ENCODE data around the gene XXYLT1.

The XXYLT1 gene

DNA sequence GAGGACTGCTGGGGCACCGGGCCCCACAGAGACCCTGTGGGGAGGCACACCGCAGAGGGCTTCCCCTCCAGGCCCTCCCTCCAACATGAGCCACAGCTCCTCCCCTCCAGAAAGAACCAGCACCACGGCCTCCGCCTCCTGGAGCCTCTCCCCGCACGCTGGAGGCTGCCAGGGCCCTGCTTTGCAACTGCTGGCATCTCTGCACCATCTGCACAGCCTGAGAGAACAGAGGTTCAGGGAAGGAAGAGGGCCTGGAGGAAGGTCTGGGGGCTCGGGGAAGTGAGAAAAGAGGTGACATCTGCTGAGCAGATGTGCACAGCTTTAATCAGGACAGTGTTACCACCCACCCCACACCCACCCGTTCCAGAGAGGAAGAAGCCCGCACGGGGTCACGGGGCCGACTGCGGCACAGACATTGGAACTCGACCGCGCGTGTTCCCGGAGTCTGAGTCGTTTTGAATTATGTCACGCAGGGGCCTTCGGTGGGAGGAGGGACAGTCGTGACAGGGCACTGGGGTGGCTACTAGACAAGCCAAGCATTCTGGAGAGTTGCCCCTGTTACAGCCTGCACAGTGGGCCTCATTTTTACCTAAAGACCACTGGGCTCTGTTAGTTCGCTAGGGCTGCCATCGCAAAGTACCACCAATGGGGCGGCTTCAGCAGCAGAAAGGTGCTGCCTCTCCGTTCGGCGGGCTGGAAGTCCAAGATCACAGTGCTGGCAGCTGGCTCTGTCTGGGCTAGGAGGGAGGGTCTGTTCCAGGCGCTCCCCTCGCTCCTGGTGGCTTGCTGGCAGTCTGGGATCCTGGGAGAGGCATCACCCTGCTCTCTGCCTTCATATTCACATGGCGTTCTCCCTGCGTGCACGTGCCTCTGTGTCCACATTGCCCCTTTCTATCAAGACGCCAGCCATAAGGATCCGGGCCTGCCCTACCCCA lies 194.8 kb downstream of the XXYLT1 start:
- no peaks in the 10 kb centered on the region for H3K36me3 ChIP-seq (ENCODE audit: control insufficient read depth, insufficient read depth, low read length)
- DNase-seq (ENCODE audit: extremely low read depth, insufficient read length): no peak
- no peaks in the 10 kb centered on the region for H3K27me3 ChIP-seq (replicated peaks; ENCODE audit: control insufficient read depth, insufficient read depth, low read length)
- TF ChIP-seq, protein P1, sequence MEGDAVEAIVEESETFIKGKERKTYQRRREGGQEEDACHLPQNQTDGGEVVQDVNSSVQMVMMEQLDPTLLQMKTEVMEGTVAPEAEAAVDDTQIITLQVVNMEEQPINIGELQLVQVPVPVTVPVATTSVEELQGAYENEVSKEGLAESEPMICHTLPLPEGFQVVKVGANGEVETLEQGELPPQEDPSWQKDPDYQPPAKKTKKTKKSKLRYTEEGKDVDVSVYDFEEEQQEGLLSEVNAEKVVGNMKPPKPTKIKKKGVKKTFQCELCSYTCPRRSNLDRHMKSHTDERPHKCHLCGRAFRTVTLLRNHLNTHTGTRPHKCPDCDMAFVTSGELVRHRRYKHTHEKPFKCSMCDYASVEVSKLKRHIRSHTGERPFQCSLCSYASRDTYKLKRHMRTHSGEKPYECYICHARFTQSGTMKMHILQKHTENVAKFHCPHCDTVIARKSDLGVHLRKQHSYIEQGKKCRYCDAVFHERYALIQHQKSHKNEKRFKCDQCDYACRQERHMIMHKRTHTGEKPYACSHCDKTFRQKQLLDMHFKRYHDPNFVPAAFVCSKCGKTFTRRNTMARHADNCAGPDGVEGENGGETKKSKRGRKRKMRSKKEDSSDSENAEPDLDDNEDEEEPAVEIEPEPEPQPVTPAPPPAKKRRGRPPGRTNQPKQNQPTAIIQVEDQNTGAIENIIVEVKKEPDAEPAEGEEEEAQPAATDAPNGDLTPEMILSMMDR (IDR thresholded peaks at IDR 0.05; ENCODE audit: insufficient read depth, low read length, poor library complexity, severe bottlenecking): no peak
- H3K4me3 ChIP-seq (replicated peaks; ENCODE audit: low read depth, low read length): no peak overlapping the region

DNA sequence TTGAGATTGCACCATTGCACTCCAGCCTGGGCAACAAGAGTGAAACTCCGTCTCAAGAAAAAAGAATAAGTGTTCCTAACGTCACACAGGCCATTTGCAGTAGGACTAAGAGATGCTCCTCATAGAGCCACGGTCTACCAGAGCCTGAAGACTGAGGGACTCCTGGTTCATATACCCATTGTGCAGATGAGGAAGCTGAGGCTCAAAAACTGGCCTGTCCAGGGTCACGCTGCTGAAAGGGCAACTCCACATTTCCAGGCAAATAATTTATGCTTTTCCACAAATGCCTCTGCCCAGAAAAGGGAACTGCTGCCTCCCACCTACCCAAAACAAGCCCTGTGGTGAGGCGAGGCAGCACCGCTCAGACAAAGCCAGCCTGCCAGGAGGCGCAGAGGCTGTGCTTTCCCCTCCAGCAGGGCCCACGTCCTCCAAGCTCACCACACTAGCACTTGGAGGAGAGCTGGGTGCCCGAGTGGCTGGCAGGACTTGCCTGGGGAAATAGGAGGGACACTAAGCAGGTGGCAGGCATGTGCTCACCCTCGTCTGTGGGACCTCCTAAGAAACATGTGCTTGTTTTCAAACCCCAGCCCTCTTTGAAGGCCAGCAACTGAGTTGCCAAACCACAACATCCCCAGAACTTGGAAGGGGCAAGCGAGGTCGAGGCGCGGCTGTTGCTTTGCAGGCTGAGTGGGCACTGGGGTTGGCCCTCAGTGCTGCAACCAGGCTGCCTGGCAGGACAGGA lies 195.6 kb downstream of the XXYLT1 start:
- no peaks in the 10 kb centered on the region for H3K36me3 ChIP-seq (ENCODE audit: control insufficient read depth, insufficient read depth, low read length)
- no peak overlapping the region for H3K4me3 ChIP-seq (replicated peaks; ENCODE audit: low read depth, low read length)
- TF ChIP-seq, protein P1 (IDR thresholded peaks at IDR 0.05; ENCODE audit: insufficient read depth, low read length, poor library complexity, severe bottlenecking): no peak
- H3K27me3 ChIP-seq (replicated peaks; ENCODE audit: control insufficient read depth, insufficient read depth, low read length): no peaks in the 10 kb centered on the region
- no peak for DNase-seq (ENCODE audit: extremely low read depth, insufficient read length)

DNA sequence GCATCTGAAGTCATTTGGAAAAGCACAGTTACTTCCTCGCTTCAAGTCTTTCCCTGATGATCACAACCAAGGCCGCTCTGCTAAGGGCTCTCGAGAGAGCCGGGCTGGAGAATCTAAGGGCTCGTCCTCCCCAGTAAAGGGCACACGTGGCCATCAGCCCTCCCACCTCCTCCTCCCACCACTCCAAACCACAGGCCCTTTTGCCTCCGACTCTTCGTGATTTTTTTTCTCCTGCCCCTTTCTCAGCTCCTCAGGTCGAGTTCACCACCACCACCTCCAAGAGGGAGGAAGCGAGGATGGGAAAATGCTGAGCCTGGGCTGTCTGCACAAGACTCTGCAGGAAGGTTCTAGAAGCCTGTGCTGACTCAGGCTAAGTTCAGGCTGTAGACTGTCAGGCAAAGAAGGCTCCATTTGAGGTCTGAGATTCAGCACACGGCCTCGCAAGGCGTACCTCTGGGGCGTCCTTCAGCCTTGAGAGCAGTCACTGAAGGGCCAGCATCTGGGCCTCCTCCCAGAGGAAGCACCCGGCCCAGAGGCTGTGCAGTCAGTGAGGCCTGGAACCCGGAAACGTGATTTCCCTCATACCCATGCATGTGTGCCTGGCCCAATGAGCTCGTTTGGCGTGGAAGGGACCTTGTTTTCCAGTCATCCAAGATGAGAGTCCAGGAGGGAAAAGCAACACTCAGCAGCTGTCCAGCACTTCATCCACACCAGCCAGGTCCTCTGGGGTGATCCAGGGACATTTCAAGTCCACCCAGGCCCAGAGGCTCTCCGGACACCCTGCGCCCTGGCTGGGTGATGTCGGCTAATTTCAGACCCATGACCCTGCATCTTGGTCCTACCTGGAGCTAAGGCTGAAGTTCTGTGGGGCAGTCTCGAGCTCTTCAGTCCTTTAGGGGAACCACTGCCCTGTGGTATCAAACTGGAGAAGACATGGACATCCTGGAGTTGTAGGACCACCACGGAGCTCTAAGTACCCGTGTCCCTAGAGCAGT lies 196.8 kb downstream of the XXYLT1 start:
- Histone ChIP-seq H3K36me3 (ENCODE audit: control insufficient read depth, insufficient read depth, low read length) (peaks cover 4% of the 10 kb centered on the region), H3K4me3 (replicated peaks; ENCODE audit: low read depth, low read length) (no peak overlapping the region), H3K27me3 (replicated peaks; ENCODE audit: control insufficient read depth, insufficient read depth, low read length) (no peaks in the 10 kb centered on the region)
- TF ChIP-seq, protein P1 (IDR thresholded peaks at IDR 0.05; ENCODE audit: insufficient read depth, low read length, poor library complexity, severe bottlenecking): no peak
- no peak for DNase-seq (ENCODE audit: extremely low read depth, insufficient read length)

DNA sequence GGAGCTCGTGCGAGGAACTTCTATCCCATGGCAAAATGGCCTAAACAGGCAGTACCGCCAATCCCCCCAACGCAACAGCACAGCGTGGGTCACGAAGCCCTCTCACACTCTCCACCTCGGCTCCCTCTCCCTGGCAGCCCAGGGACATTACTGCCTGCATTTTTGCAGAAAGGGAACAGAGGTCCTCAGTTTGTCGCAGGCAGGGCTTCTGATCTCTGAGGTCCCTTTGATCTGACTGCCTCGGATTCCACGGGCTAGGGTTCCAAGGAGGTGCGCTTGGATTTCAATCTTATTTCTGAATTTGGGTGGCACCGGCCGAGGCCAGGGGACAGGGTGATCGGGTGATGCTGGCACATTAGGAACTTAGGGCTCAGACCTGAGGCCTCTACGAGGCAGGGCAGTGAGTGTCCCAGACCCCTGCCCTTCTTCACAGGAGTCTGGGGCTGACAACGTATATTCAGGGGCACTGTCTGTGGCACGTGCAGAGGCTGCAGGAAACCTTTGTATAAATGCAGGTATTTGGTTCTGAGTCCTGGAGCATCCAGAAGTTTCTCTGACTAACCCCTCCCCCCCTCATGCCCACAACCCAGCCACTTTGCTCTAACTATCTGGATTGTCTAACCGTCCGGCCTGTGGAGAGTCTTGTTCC lies 197.9 kb downstream of the XXYLT1 start:
- TF ChIP-seq, protein P1 (IDR thresholded peaks at IDR 0.05; ENCODE audit: insufficient read depth, low read length, poor library complexity, severe bottlenecking): no peak
- no peak for DNase-seq (ENCODE audit: extremely low read depth, insufficient read length)
- Histone ChIP-seq H3K27me3 (replicated peaks; ENCODE audit: control insufficient read depth, insufficient read depth, low read length) (no peaks in the 10 kb centered on the region), H3K4me3 (replicated peaks; ENCODE audit: low read depth, low read length) (no peak overlapping the region), H3K36me3 (ENCODE audit: control insufficient read depth, insufficient read depth, low read length) (peaks cover 4% of the 10 kb centered on the region)
